Naive thymus-derived CD4-positive, alpha-beta T cell (primary cell): Measurements from ENCODE around the gene MACROD2. TPM values are rescaled to one million over a fixed set of nuclear protein-coding genes. Genes with fewer than 3 reads are reported as not detected.

Experiments used
- ATAC-seq: fragments of 150-1000 bp; cut with Tn5 transposase; 2 replicates; pipeline ENCODE4 v1.10.0; 2021; ENCODE audit warnings: mild to moderate bottlenecking, moderate library complexity
- CTCF ChIA-PET: fragments of 350-600 bp; sonication (Branson Sonifier 250); formaldehyde crosslinking; loops from one replicate; lab custom pipeline; 2021; ENCODE audit warnings: antibody characterized with exemption; lab: Charles Lee
- POLR2A ChIA-PET: fragments of 350-600 bp; sonication (Branson Sonifier 250); formaldehyde crosslinking; loops from one replicate; lab custom pipeline; 2021; ENCODE audit warnings: antibody characterized with exemption, inconsistent platforms; lab: Charles Lee
- DNase-seq, 9 donors: peaks; one replicate each; pipeline versions ENCODE4 v3.0.0 to v3.0.0-alpha.2; 2020 to 2022; ENCODE audit warnings: mixed read lengths in 1 of 9
- H3K27ac ChIP-seq: one replicate; pipeline ENCODE4 v1.7.0; 2013; ENCODE audit warnings: mild to moderate bottlenecking, low read depth, low read length, moderate library complexity
- H3K27me3 ChIP-seq, 2 donors: one replicate each; pipeline ENCODE4 v1.7.0; 2013; ENCODE audit warnings: low read length in 2 of 2, mild to moderate bottlenecking in 2 of 2, moderate library complexity in 2 of 2; ENCODE audit not compliant: control insufficient read depth in 2 of 2, insufficient read depth in 2 of 2
- H3K36me3 ChIP-seq, 3 experiments: 1 replicate in 2 of 3; 2 replicates in 1 of 3; pipeline ENCODE4 v1.7.0; 2013; ENCODE audit warnings: low read length in 3 of 3, mild to moderate bottlenecking in 3 of 3, moderate library complexity in 1 of 3; ENCODE audit not compliant: insufficient read depth in 3 of 3, control insufficient read depth in 2 of 3
- H3K4me1 ChIP-seq, 2 donors: one replicate each; pipeline ENCODE4 v1.7.0; 2013; ENCODE audit warnings: low read length in 2 of 2, mild to moderate bottlenecking in 2 of 2, moderate library complexity in 1 of 2; ENCODE audit not compliant: control insufficient read depth in 2 of 2, insufficient read depth in 2 of 2
- H3K4me3 ChIP-seq: 2 replicates; pipeline ENCODE4 v1.7.0; 2013; ENCODE audit warnings: mild to moderate bottlenecking, low read length
- H3K9me3 ChIP-seq, 3 experiments: 1 replicate in 2 of 3; 2 replicates in 1 of 3; pipeline ENCODE4 v1.7.0; 2013; ENCODE audit warnings: low read length in 3 of 3; ENCODE audit not compliant: control insufficient read depth in 2 of 3
- H3K27ac Mint-ChIP-seq, 9 donors: one replicate each; pipeline ENCODE4 v1.8.0; 2020 to 2022; ENCODE audit warnings: mixed read lengths in 9 of 9, mild to moderate bottlenecking in 8 of 9, moderate library complexity in 5 of 9, inconsistent platforms in 2 of 9
- H3K27me3 Mint-ChIP-seq, 5 donors: one replicate each; pipeline ENCODE4 v1.8.0; 2021 to 2022; ENCODE audit warnings: mixed read lengths in 5 of 5, mild to moderate bottlenecking in 1 of 5
- H3K36me3 Mint-ChIP-seq, 5 donors: one replicate each; pipeline ENCODE4 v1.8.0; 2020 to 2022; ENCODE audit warnings: mixed read lengths in 5 of 5, mild to moderate bottlenecking in 3 of 5, inconsistent platforms in 1 of 5
- H3K4me1 Mint-ChIP-seq, 7 donors: one replicate each; pipeline ENCODE4 v1.8.0; 2020 to 2022; ENCODE audit warnings: mixed read lengths in 7 of 7, mild to moderate bottlenecking in 3 of 7, inconsistent platforms in 1 of 7
- H3K4me3 Mint-ChIP-seq, 10 donors: one replicate each; pipeline ENCODE4 v1.8.0; 2020 to 2022; ENCODE audit warnings: mild to moderate bottlenecking in 10 of 10, mixed read lengths in 10 of 10, moderate library complexity in 6 of 10, inconsistent platforms in 2 of 10
- H3K9me3 Mint-ChIP-seq, 11 donors: one replicate each; pipeline ENCODE4 v1.8.0; 2020 to 2022; ENCODE audit warnings: mixed read lengths in 11 of 11, mild to moderate bottlenecking in 4 of 11, inconsistent platforms in 1 of 11, moderate library complexity in 1 of 11
- intact Hi-C, 2 donors: fragments of 100-400 bp; cut with micrococcal nuclease; formaldehyde crosslinking; loops; one replicate each; pipeline ENCODE4 v1.15.1; 2023
- polyA plus RNA-seq, 2 donors: library from polyadenylated mRNA; unstranded; fragments of 300-500 nt; fragmentation: Illumina TruSeq; gene quantifications; one replicate each; pipeline ENCODE4 v1.2.3, GENCODE V29; 2021
- total RNA-seq, 6 experiments: library from RNA in 5 of 6; stranded (reverse) in 5 of 6; gene quantifications; 1 replicate in 5 of 6; 2 replicates in 1 of 6; pipeline ENCODE4 v1.2.3 and lab custom pipeline; 2021 to 2026

MACROD2 gene
- total and polyA plus RNA-seq, 7 experiments from 2014 or later: 0.27 to 0.86 (median 0.34) TPM; not detected in 4

DNA sequence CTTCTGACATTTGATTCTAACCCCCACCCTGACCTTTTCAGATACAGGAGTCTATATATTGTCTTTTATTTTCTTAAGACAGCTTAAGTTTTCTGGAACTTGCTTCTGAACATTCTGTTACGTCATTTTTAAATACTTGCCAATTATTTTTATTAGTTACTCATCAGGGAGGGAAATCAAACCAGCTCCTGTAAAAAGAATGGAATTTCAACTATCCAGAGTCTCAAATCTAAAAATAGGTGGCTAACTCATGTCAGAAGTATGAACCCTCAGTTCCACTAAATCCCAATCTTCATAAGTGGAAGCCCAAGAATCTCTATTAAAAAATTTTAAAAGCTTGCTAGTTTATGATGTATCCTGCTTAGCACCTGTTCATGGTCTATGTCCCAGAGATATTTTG, 1677.9 kb downstream of the MACROD2 start:
- no peaks in the 10 kb centered on the region for H3K27me3 Mint-ChIP-seq
- Histone ChIP-seq H3K4me3 (no peak overlapping the region), H3K27me3 (no peaks in the 10 kb centered on the region), H3K36me3 (no peaks in the 10 kb centered on the region), H3K27ac (no peak overlapping the region), H3K9me3 (no peaks in the 10 kb centered on the region), H3K4me1 (no peaks in the 10 kb centered on the region)
- H3K27ac Mint-ChIP-seq: no peak overlapping the region
- peaks cover 0 to 13% (median 5%) of the 10 kb centered on the region in 11 donors for H3K9me3 Mint-ChIP-seq
- no peaks in the 10 kb centered on the region for H3K4me1 Mint-ChIP-seq
- intact Hi-C loops: no loop called here
- CTCF ChIA-PET: no interaction called here
- ATAC-seq: no peak
- DNase-seq: no peak
- no peak overlapping the region for H3K4me3 Mint-ChIP-seq
- POLR2A ChIA-PET: no interaction called here
- H3K36me3 Mint-ChIP-seq: no peaks in the 10 kb centered on the region

DNA sequence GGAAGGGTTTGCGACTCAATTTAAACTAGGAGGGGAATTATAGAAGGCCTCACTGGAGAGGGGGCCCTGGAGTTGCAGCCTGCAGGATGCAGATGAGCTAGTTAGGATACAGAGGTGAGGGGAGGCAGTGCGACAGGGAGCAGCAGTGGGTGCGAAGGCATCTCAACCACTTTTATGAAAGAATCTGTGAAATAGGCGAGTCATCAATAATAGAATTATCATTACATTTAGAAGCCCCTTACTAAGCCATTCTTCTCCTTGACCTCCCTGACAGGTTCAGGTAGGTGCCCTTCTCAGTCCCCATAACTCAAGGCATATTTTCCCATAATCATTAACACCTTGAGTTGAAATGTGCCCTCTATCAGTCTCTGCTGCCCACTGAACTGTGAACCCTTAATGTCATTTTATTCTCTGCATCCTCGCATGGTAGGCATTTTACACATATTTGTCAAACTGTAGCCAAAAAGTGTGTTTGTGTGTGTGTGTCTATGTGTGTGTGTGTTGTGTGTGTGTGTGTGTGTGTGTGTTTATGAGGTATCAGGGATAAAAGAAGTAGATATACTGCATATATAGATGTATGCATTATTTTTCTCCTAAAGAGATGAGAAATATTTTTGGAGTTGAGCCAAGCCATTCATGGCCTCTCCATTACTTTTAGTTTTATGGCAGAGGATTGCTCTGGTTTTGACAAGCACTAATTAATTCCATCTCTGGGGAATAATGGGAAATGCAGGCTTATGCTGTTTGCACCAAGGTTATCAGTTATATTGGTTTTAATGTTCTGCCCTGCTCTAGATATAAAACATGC, 1679.1 kb downstream of the MACROD2 start:
- CTCF ChIA-PET: no interaction called here
- POLR2A ChIA-PET: no interaction called here
- Mint-ChIP-seq H3K36me3 (no peaks in the 10 kb centered on the region), H3K27me3 (no peaks in the 10 kb centered on the region), H3K27ac (no peak overlapping the region), H3K4me1 (no peaks in the 10 kb centered on the region), H3K4me3 (no peak overlapping the region), H3K9me3 (peaks cover 0 to 12% (median 2%) of the 10 kb centered on the region in 11 donors)
- Histone ChIP-seq H3K27me3 (no peaks in the 10 kb centered on the region), H3K27ac (no peak overlapping the region), H3K4me3 (no peak overlapping the region), H3K9me3 (no peaks in the 10 kb centered on the region), H3K36me3 (no peaks in the 10 kb centered on the region), H3K4me1 (no peaks in the 10 kb centered on the region)
- intact Hi-C loops: no loop called here
- DNase-seq (no peak), ATAC-seq (no peak)

DNA sequence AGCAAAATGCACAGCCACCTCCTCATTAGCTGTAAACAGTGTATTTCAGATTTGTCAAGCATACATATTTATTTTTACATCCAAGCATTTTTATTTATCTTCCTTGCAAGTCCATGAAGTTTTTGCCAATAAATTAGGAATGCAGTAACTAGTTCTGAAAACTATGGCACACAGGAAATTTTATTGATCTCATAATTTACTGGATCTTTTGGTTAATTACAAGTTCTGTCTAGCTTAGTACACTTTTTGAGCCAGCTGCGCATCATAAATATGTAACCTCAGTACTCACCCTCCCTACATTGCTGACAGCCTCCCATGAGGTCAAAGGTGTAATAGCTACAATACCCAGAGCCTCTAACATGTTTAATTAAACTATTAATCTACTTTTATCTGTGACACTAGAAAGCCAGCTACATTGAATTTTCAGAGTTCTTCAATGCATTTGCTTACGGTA, 1679.8 kb downstream of the MACROD2 start:
- ChIA-PET POLR2A (no interaction called here), CTCF (no interaction called here)
- no peaks in the 10 kb centered on the region for H3K4me1 Mint-ChIP-seq
- Histone ChIP-seq H3K27ac (no peak overlapping the region), H3K9me3 (no peaks in the 10 kb centered on the region), H3K36me3 (no peaks in the 10 kb centered on the region), H3K27me3 (no peaks in the 10 kb centered on the region), H3K4me1 (no peaks in the 10 kb centered on the region), H3K4me3 (no peak overlapping the region)
- H3K9me3 Mint-ChIP-seq: peaks cover 0 to 12% (median 2%) of the 10 kb centered on the region in 11 donors
- ATAC-seq (no peak), DNase-seq (no peak)
- intact Hi-C loops: no loop called here
- H3K4me3 Mint-ChIP-seq: no peak overlapping the region
- H3K27me3 Mint-ChIP-seq: no peaks in the 10 kb centered on the region
- no peaks in the 10 kb centered on the region for H3K36me3 Mint-ChIP-seq
- H3K27ac Mint-ChIP-seq: no peak overlapping the region

DNA sequence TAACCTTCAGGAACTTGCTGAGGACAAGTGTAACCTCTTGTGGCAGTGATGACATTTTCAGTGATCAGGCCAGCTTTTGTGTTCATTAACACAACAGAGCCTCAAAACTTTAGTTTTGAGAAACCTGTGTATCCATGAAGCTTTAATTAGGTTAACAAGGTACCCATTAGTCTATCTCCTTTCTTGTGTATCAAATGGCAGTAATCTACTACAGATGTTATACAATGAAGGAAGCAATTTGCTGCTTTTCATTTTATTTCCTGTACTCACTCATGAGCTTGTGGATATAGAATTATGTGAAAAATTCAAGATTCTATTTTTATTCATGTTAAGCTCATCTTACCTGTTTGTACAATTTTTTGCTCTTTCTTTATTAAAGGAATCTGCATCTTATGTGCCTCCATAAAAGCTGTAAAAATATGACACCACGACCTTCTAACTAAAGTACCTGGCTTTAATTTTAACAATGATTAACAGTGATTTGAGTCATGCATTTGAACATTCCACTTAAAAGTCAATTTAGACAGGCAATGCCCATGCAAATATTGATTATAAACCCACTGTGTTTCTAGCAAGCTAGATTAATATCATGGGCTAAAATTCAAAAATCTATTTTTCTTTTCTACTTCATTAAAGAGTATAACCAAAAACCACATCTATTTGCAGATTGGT, 1680.6 kb downstream of the MACROD2 start:
- no peaks in the 10 kb centered on the region for H3K36me3 ChIP-seq
- H3K4me1 ChIP-seq: no peaks in the 10 kb centered on the region
- ATAC-seq (no peak), DNase-seq (no peak)
- peaks cover 0 to 15% (median 4%) of the 10 kb centered on the region in 11 donors for H3K9me3 Mint-ChIP-seq
- H3K9me3 ChIP-seq: no peaks in the 10 kb centered on the region
- intact Hi-C loops: no loop called here
- no peak overlapping the region for H3K4me3 ChIP-seq
- no peaks in the 10 kb centered on the region for H3K36me3 Mint-ChIP-seq
- no peaks in the 10 kb centered on the region for H3K27me3 ChIP-seq
- no peak overlapping the region for H3K27ac ChIP-seq
- ChIA-PET POLR2A (no interaction called here), CTCF (no interaction called here)
- H3K27me3 Mint-ChIP-seq: no peaks in the 10 kb centered on the region
- H3K4me1 Mint-ChIP-seq: no peaks in the 10 kb centered on the region
- H3K4me3 Mint-ChIP-seq: no peak overlapping the region
- no peak overlapping the region for H3K27ac Mint-ChIP-seq

DNA sequence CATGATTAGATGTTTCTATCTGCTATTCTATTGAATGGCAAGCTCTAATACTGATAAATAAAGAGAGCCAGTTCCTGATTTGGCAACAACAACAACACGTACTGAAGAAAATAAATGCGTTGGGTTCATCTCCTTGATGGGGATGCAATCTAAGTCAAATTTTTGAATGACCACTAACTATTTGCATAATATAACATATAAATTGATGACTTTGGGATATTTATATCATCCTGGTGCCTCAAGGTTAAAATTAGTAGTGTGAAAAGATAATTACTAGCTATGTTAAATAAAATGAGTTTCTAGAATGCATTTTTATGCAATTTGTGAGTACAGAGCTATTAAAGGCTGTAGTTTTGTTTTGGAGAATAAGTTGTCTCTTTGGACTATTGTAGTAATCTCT, 1681.5 kb downstream of the MACROD2 start:
- Histone ChIP-seq H3K27me3 (no peaks in the 10 kb centered on the region), H3K36me3 (no peaks in the 10 kb centered on the region)

DNA sequence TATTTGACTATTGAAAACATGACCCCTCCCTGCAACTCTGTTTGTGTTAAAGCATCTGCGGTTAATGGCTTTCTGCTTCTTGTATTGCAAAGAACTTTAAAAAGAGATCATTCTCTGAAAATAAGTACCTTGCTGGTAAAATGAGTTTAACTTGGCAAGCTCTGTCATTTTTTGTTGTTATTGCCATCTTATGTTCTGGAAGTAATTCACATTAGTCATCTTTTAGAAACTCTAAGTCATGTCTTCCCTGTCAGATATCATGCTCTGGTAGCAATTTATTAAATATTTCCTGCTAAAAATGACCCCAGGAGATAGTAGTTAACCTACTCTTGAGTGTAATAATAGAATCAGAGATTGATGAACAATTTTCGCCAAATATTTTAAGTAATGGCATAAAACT, 1687.4 kb downstream of the MACROD2 start:
- CTCF ChIA-PET: interaction anchor here (0.6 kb wide), 1 partner anchor 519 kb away, joined by 3 read pairs; no protein-coding TSS in a partner anchor
- no peaks in the 10 kb centered on the region for H3K4me1 Mint-ChIP-seq

More for the DNA sequence above, 1681.5 kb downstream of the MACROD2 start:
- no peak overlapping the region for H3K27ac Mint-ChIP-seq
- no peaks in the 10 kb centered on the region for H3K27me3 Mint-ChIP-seq
- CTCF ChIA-PET: no interaction called here
- no peak overlapping the region for H3K4me3 Mint-ChIP-seq
- Histone ChIP-seq H3K4me1 (no peaks in the 10 kb centered on the region), H3K9me3 (no peaks in the 10 kb centered on the region), H3K4me3 (no peak overlapping the region), H3K27ac (no peak overlapping the region)
- no peaks in the 10 kb centered on the region for H3K4me1 Mint-ChIP-seq
- ATAC-seq (no peak), DNase-seq (no peak)
- peaks cover 0 to 15% (median 2%) of the 10 kb centered on the region in 11 donors for H3K9me3 Mint-ChIP-seq
- intact Hi-C loops: no loop called here
- POLR2A ChIA-PET: no interaction called here
- H3K36me3 Mint-ChIP-seq: no peaks in the 10 kb centered on the region

More for the DNA sequence above, 1687.4 kb downstream of the MACROD2 start:
- POLR2A ChIA-PET: no interaction called here
- Histone ChIP-seq H3K27ac (no peak overlapping the region), H3K4me3 (no peak overlapping the region), H3K36me3 (no peaks in the 10 kb centered on the region), H3K27me3 (no peaks in the 10 kb centered on the region), H3K4me1 (no peaks in the 10 kb centered on the region), H3K9me3 (no peaks in the 10 kb centered on the region)
- no peaks in the 10 kb centered on the region for H3K27me3 Mint-ChIP-seq
- H3K27ac Mint-ChIP-seq: no peak overlapping the region
- intact Hi-C loops: no loop called here
- H3K9me3 Mint-ChIP-seq: peaks cover 0 to 25% (median 2%) of the 10 kb centered on the region in 11 donors
- H3K36me3 Mint-ChIP-seq: no peaks in the 10 kb centered on the region
- ATAC-seq (no peak), DNase-seq (no peak)
- no peak overlapping the region for H3K4me3 Mint-ChIP-seq
